ENCODE data around the gene CHEK1. TPM values are rescaled to one million over a fixed set of nuclear protein-coding genes. Genes with fewer than 3 reads are reported as not detected.

The CHEK1 gene
- total and polyA plus RNA-seq, 2 of the 8 experiments (the other 6 are each of a cell fraction or from before 2014, with no cell fraction given) = 37.7 to 133 TPM

DNA sequence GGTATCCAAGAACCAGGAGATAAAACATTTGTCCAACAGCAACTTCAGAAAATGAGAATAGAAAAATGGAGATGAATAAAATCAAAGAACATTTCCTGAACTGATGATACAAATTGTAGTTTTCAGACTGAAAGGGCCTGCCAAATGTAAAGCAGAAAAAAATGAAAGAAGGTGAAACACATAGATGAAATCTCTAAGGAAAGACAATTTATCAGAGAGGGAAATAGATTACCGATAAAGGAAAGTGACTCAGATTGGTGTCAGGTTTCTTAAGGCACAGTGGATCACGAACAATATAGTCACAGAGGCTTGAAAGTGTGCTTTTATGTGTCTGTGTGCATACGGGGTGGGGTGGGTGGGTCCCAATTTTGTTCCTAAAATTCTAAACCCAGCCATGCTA lies 36.5 kb upstream of the CHEK1 start:
- H4K91ac ChIP-seq (replicated peaks; ENCODE audit: insufficient read length, low read length) = no peak overlapping the region
- H3K36me3 ChIP-seq (ENCODE audit: control insufficient read depth in 2 of 4, insufficient read depth in 4 of 4, low read length in 3 of 4) = peaks cover 3 to 10% (median 6%) of the 10 kb centered on the region in 4 experiments
- H3K27ac ChIP-seq (ENCODE audit: low read depth, low read length) = no peak overlapping the region
- no peak overlapping the region for H3K56ac ChIP-seq (replicated peaks; ENCODE audit: insufficient read length, low read depth, low read length)
- peaks cover 0 to 7% of the 10 kb centered on the region in 2 experiments; a peak in 2 of 4 replicates for H3K79me2 ChIP-seq (ENCODE audit: control insufficient read depth in 1 of 2, insufficient read depth in 2 of 2, low read length in 2 of 2)
- H2BK120ac ChIP-seq (replicated peaks; ENCODE audit: low read depth, low read length) = no peak overlapping the region
- no peak overlapping the region for H3K18ac ChIP-seq (ENCODE audit: extremely low read depth, low read length)
- no peak overlapping the region for H2BK20ac ChIP-seq (ENCODE audit: low read length)
- no peak overlapping the region for H3K4ac ChIP-seq (replicated peaks; ENCODE audit: insufficient read length, low read depth, low read length)
- ChIA-PET CTCF (ENCODE audit: partially characterized antibody) (interaction anchor here (1.1 kb wide), 1 partner anchor 159 kb away, joined by 3 read pairs; no protein-coding TSS in a partner anchor), POLR2A (ENCODE audit: partially characterized antibody) (no interaction called here)
- H4K20me1 ChIP-seq (replicated peaks in 1 of 2; ENCODE audit: control insufficient read depth in 1 of 2, insufficient read depth in 2 of 2, low read length in 2 of 2) = no peaks in the 10 kb centered on the region
- H3K9me3 ChIP-seq (ENCODE audit: insufficient read depth in 2 of 2, low read depth in 1 of 2, low read length in 1 of 2) = no peaks in the 10 kb centered on the region
- no peak overlapping the region for H3K9ac ChIP-seq (replicated peaks in 1 of 4; ENCODE audit: extremely low read depth in 1 of 4, low read depth in 3 of 4, low read length in 3 of 4)
- no peak overlapping the region for H4K5ac ChIP-seq (ENCODE audit: insufficient read length, low read depth, low read length)
- no peaks in the 10 kb centered on the region; the same call in 1 of the 2 replicates for H3K79me1 ChIP-seq (ENCODE audit: low read depth, low read length)
- H3K27me3 ChIP-seq (replicated peaks in 1 of 4; ENCODE audit: control insufficient read depth in 3 of 4, extremely low read depth in 1 of 4, insufficient read depth in 3 of 4, low read length in 3 of 4) = no peaks in the 10 kb centered on the region
- peaks cover 0 to 2% (median 0%) of the 10 kb centered on the region in 4 experiments; a peak in 1 of 7 replicates for H3K4me1 ChIP-seq (replicated peaks in 1 of 4; ENCODE audit: control insufficient read depth in 3 of 4, insufficient read depth in 4 of 4, low read length in 3 of 4)
- FAIRE-seq (no peak), DNase-seq (ENCODE audit: low read depth in 1 of 2, low spot score in 2 of 2) (no peak)
- no peak overlapping the region for H3K23ac ChIP-seq (ENCODE audit: insufficient read length)
- no peak overlapping the region for H2BK12ac ChIP-seq (ENCODE audit: low read depth, low read length)
- H2AK5ac ChIP-seq (ENCODE audit: low read depth, low read length) = no peak overlapping the region
- H3K4me2 ChIP-seq (ENCODE audit: insufficient read depth in 1 of 2, low read depth in 2 of 2, low read length in 2 of 2) = no peak overlapping the region
- H2BK5ac ChIP-seq (ENCODE audit: low read depth, low read length) = no peak overlapping the region
- H3K23me2 ChIP-seq (ENCODE audit: low read depth, low read length) = peaks cover 9% of the 10 kb centered on the region
- WGBS, 2 experiments (ENCODE audit: extremely low coverage in 1 of 2, insufficient coverage in 1 of 2, insufficient read length in 1 of 2, insufficient replicate concordance in 2 of 2, low coverage in 1 of 2, low lambda C conversion rate in 2 of 2, missing lambda C conversion rate in 1 of 2) = 82% methylated on average over 3 of the region's 3 CpGs; no CpG with 5 or more reads in 1 of the 2 experiments
- H2AFZ ChIP-seq (ENCODE audit: low read length) = no peak overlapping the region
- H2BK15ac ChIP-seq (ENCODE audit: low read length) = no peak overlapping the region
- no peak overlapping the region for H3K14ac ChIP-seq (ENCODE audit: insufficient read length)
- TF ChIP-seq MAFK (IDR thresholded peaks at IDR 0.05; ENCODE audit: low read depth, low read length) (no peak), CTBP2 (IDR thresholded peaks at IDR 0.05; ENCODE audit: borderline replicate concordance, insufficient read depth, insufficient read length, low read length) (no peak), EZH2 (IDR thresholded peaks at IDR 0.05; ENCODE audit: low read depth, low read length, severe bottlenecking) (no peak), TBP (IDR thresholded peaks at IDR 0.05; ENCODE audit: low read depth, low read length) (no peak), POU5F1 (IDR thresholded peaks at IDR 0.05; ENCODE audit: low read depth, low read length) (no peak), RNF2 (IDR thresholded peaks at IDR 0.05; ENCODE audit: borderline replicate concordance, low read depth, low read length, missing control alignments, poor library complexity, severe bottlenecking) (no peak), TAF1 (IDR thresholded peaks at IDR 0.05; ENCODE audit: low read depth, low read length) (no peak), SRF (IDR thresholded peaks at IDR 0.05; ENCODE audit: low read depth, low read length) (no peak)
- no peak overlapping the region for H4K8ac ChIP-seq (ENCODE audit: extremely low read depth, insufficient read depth, low read length)
- no peak overlapping the region for H3K4me3 ChIP-seq (ENCODE audit: extremely low read depth in 1 of 4, insufficient read depth in 2 of 4, low read depth in 3 of 4, low read length in 4 of 4)
